IMR-90 (cell line): ENCODE data around the gene SEC11C. TPM values are rescaled to one million over a fixed set of nuclear protein-coding genes. Genes with fewer than 3 reads are reported as not detected.

Source experiments
- ATAC-seq: fragments of 200-7000 bp; cut with Tn5 transposase; 2 replicates; pipeline ENCODE4 v1.9.1; 2020; ENCODE audit warnings: low read depth, mild to moderate bottlenecking, moderate library complexity
- BruUV-seq: library from RNA; stranded (reverse); fragments of 400-500 nt; replicated peaks from 2 replicates; lab custom pipeline; 2021; lab: Mats Ljungman, UMichigan
- CTCF ChIA-PET: fragments of 300-600 bp; formaldehyde crosslinking; extraction: SDS; loops from one replicate; lab custom pipeline; 2021; ENCODE audit warnings: antibody characterized with exemption; lab: Yijun Ruan, JAX
- POLR2A ChIA-PET: fragments of 300-600 bp; sonication (Branson Sonifier 250); formaldehyde crosslinking; loops from one replicate; lab custom pipeline; 2022; ENCODE audit warnings: antibody characterized with exemption; ENCODE audit not compliant: unreplicated experiment; lab: Charles Lee
- DNase-seq: peaks from one replicate; pipeline ENCODE4 v3.0.0; 2013
- H2AFZ ChIP-seq: replicated peaks from 2 replicates; pipeline ENCODE3; 2013; ENCODE audit warnings: low read length, mild to moderate bottlenecking; ENCODE audit not compliant: poor library complexity
- H2AK5ac ChIP-seq: 2 replicates; pipeline ENCODE4 v1.6.1; 2013; ENCODE audit warnings: low read depth, low read length, inconsistent platforms
- H2AK9ac ChIP-seq: replicated peaks from 2 replicates; pipeline ENCODE3; 2013; ENCODE audit warnings: mild to moderate bottlenecking, low read depth, low read length, moderate library complexity; ENCODE audit not compliant: poor library complexity
- H2BK120ac ChIP-seq: 2 replicates; pipeline ENCODE4 v1.6.1; 2013; ENCODE audit warnings: low read depth, low read length, inconsistent platforms
- H2BK15ac ChIP-seq: 3 replicates; pipeline ENCODE4 v1.6.1; 2013; ENCODE audit warnings: low read depth, low read length, inconsistent platforms
- H2BK20ac ChIP-seq: 2 replicates; pipeline ENCODE4 v1.6.1; 2013; ENCODE audit warnings: low read depth, mild to moderate bottlenecking, inconsistent platforms, low read length, moderate library complexity
- H2BK5ac ChIP-seq: 2 replicates; pipeline ENCODE4 v1.6.1; 2013; ENCODE audit warnings: mild to moderate bottlenecking, low read depth, low read length, inconsistent platforms; ENCODE audit not compliant: poor library complexity, severe bottlenecking
- H3K14ac ChIP-seq: replicated peaks from 2 replicates; pipeline ENCODE4 v1.6.1; 2013; ENCODE audit warnings: low read depth, low read length, inconsistent platforms
- H3K18ac ChIP-seq: 2 replicates; pipeline ENCODE4 v1.6.1; 2013; ENCODE audit warnings: low read depth, low read length, control low read depth
- H3K23ac ChIP-seq: 2 replicates; pipeline ENCODE4 v1.6.1; 2013; ENCODE audit warnings: low read depth, low read length, inconsistent platforms
- H3K27ac ChIP-seq: 2 replicates; pipeline ENCODE4 v1.5.1; 2013; ENCODE audit warnings: mild to moderate bottlenecking, control low read depth, low read length; ENCODE audit not compliant: insufficient read depth
- H3K27me3 ChIP-seq: 2 replicates; pipeline ENCODE4 v1.6.1; 2013; ENCODE audit warnings: low read length; ENCODE audit not compliant: control insufficient read depth, insufficient read depth
- H3K36me3 ChIP-seq: 2 replicates; pipeline ENCODE4 v1.6.1; 2013; ENCODE audit warnings: low read length, mixed read lengths; ENCODE audit not compliant: control insufficient read depth, insufficient read depth
- H3K4ac ChIP-seq: 2 replicates; pipeline ENCODE4 v1.6.1; 2013; ENCODE audit warnings: low read depth, low read length, inconsistent platforms
- H3K4me1 ChIP-seq: 2 replicates; pipeline ENCODE4 v1.6.1; 2013; ENCODE audit warnings: low read length, mixed read lengths; ENCODE audit not compliant: control insufficient read depth, insufficient read depth
- H3K4me2 ChIP-seq: 2 replicates; pipeline ENCODE4 v1.6.1; 2013; ENCODE audit warnings: low read depth, mild to moderate bottlenecking, control low read depth, low read length, moderate library complexity
- H3K4me3 ChIP-seq: 2 replicates; pipeline ENCODE4 v1.5.1; 2013; ENCODE audit warnings: low read depth, mild to moderate bottlenecking, control low read depth, low read length, moderate library complexity; ENCODE audit not compliant: insufficient read depth
- H3K56ac ChIP-seq: 2 replicates; pipeline ENCODE4 v1.6.1; 2013; ENCODE audit warnings: low read length, inconsistent platforms; ENCODE audit not compliant: insufficient read depth; ENCODE audit errors: extremely low read depth
- H3K79me1 ChIP-seq, 2 experiments: 2 replicates each; pipeline ENCODE4 v1.6.1; 2013; ENCODE audit warnings: low read length in 2 of 2, inconsistent platforms in 1 of 2, low read depth in 1 of 2
- H3K9ac ChIP-seq: 2 replicates; pipeline ENCODE4 v1.6.1; 2013; ENCODE audit warnings: low read depth, low read length, control low read depth
- H3K9me1 ChIP-seq: 2 replicates; pipeline ENCODE4 v1.6.1; 2013; ENCODE audit warnings: low read length, inconsistent platforms; ENCODE audit not compliant: insufficient read depth
- H3K9me3 ChIP-seq: 2 replicates; pipeline ENCODE4 v1.6.1; 2013; ENCODE audit warnings: low read length; ENCODE audit not compliant: control insufficient read depth, insufficient read depth
- H4K20me1 ChIP-seq: 2 replicates; pipeline ENCODE4 v1.6.1; 2013; ENCODE audit warnings: low read length, inconsistent platforms; ENCODE audit not compliant: insufficient read depth
- H4K5ac ChIP-seq: 2 replicates; pipeline ENCODE4 v1.6.1; 2013; ENCODE audit warnings: mild to moderate bottlenecking, low read depth, low read length, control low read depth
- H4K8ac ChIP-seq, 2 experiments: 2 replicates each; pipeline ENCODE4 v1.6.1; 2013; ENCODE audit warnings: low read depth in 2 of 2, low read length in 2 of 2, control low read depth in 1 of 2, inconsistent platforms in 1 of 2
- H4K91ac ChIP-seq: 2 replicates; pipeline ENCODE4 v1.6.1; 2013; ENCODE audit warnings: low read depth, low read length, inconsistent platforms; ENCODE audit not compliant: insufficient read depth
- CTCF ChIP-seq: conservative IDR thresholded peaks from 2 replicates; pipeline ENCODE4 v1.5.1; 2012; ENCODE audit warnings: mild to moderate bottlenecking, low read depth, low read length, improper control_type of control experiment
- MXI1 ChIP-seq: IDR thresholded peaks from 2 replicates; pipeline ENCODE4 v1.6.1; 2012; ENCODE audit warnings: low read depth, mild to moderate bottlenecking, low read length, moderate library complexity, borderline replicate concordance
- WGBS, 2 experiments: methylation state at CpG; one replicate each; pipeline versions ENCODE4 v1.1.5 to v1.1.7; 2013; ENCODE audit warnings: missing lambda C conversion rate in 2 of 2; ENCODE audit not compliant: insufficient read length in 1 of 2; ENCODE audit errors: extremely low coverage in 2 of 2; 5-methylcytosine and 5-hydroxymethylcytosine counted together
- dilution Hi-C: fragments of 300-500 bp; cut with HindIII; formaldehyde crosslinking; loops from one replicate; pipeline ENCODE4 v1.14.3; 2018; ENCODE audit warnings: low sequenced_read_pairs; ENCODE audit not compliant: unreplicated experiment
- in situ Hi-C: fragments of 300-500 bp; cut with MboI; formaldehyde crosslinking; loops from 3 replicates; pipeline ENCODE4 v1.14.3; 2019; ENCODE audit warnings: low sequenced_read_pairs, inconsistent platforms, mixed read lengths
- intact Hi-C: fragments of 100-400 bp; cut with micrococcal nuclease; formaldehyde crosslinking; loops from 2 replicates; pipeline ENCODE4 v1.10.0; 2022
- polyA plus RNA-seq, 3 experiments: library from polyadenylated mRNA; depleted of rRNA; stranded (reverse); fragments of >200 nt; gene quantifications; 2 replicates each; pipeline ENCODE4 v1.2.3, GENCODE V29; 2012; ENCODE audit warnings: low replicate concordance in 1 of 3
- total RNA-seq: library from RNA; depleted of rRNA; stranded (reverse); fragments of >200 nt; gene quantifications from 2 replicates; pipeline ENCODE4 v1.2.3, GENCODE V29; 2012

SEC11C gene
- total and polyA plus RNA-seq, 2 of the 4 experiments (the other 2 are of a cell fraction) = 10.6 to 11.9 TPM

- Histone ChIP-seq H2BK120ac (no peak overlapping the region), H3K4me2 (no peak overlapping the region), H3K27ac (no peak overlapping the region), H4K91ac (no peak overlapping the region), H3K9me1 (no peaks in the 10 kb centered on the region), H3K18ac (no peak overlapping the region), H2BK5ac (no peak overlapping the region), H4K5ac (no peak overlapping the region), H3K27me3 (no peaks in the 10 kb centered on the region), H2BK15ac (no peak overlapping the region), H2AFZ (no peak overlapping the region), H3K23ac (no peak overlapping the region), H4K20me1 (0 out of 2 replicates have a peak, but pooled peaks cover 5% of the 10 kb centered on the region), H3K4me1 (no peaks in the 10 kb centered on the region), H3K56ac (no peak overlapping the region), H2BK20ac (no peak overlapping the region), H3K4me3 (no peak overlapping the region), H3K79me1 (peaks cover under 1 to 2% of the 10 kb centered on the region in 2 experiments; a peak in 2 of 4 replicates), H2AK5ac (no peak overlapping the region), H3K9me3 (no peaks in the 10 kb centered on the region), H3K36me3 (no peaks in the 10 kb centered on the region; the same call in 1 of the 2 replicates), H3K14ac (no peak overlapping the region), H4K8ac (no peak overlapping the region), H2AK9ac (no peak overlapping the region), H3K9ac (no peak overlapping the region), H3K4ac (no peak overlapping the region)
- ChIA-PET POLR2A (no interaction called here), CTCF (no interaction called here)
- dilution Hi-C loops (no loop called here), intact Hi-C loops (no loop called here), in situ Hi-C loops (no loop called here)
- ATAC-seq = no peak
- TF ChIP-seq CTCF (no peak), MXI1 (no peak)
- DNase-seq = no peak
- BruUV-seq = no TSS peak
- WGBS, 2 experiments = no CpG with 5 or more reads among the region's 8 CpGs
Observed at GRCh38 chr18:59149416-59149815, 9.7 kb downstream of the SEC11C start.
